Erythroblast (primary cell): ENCODE data around the gene HINFP.
A peak's percentile ranks its signal among the peaks of the same experiment; 100 is the strongest.
"Not testable (repeated sequence)": the region's sequence is repeated elsewhere in the genome, so short reads cannot be mapped to it uniquely, and the experiment has no call there.

ENCODE experiments used
- DNase-seq, 2 experiments: peaks; one replicate each; lab custom pipeline; 2025; lab: John Stamatoyannopoulos, UW
- GATA1 ChIP-seq: IDR thresholded peaks from 2 replicates; pipeline ENCODE4 v1.6.1; 2011; ENCODE audit warnings: low read depth, mild to moderate bottlenecking, control low read depth, low read length, moderate library complexity
- POLR2A ChIP-seq: IDR thresholded peaks from 2 replicates; pipeline ENCODE4 v1.6.1; 2011; ENCODE audit warnings: mild to moderate bottlenecking, low read length

The HINFP gene

DNA sequence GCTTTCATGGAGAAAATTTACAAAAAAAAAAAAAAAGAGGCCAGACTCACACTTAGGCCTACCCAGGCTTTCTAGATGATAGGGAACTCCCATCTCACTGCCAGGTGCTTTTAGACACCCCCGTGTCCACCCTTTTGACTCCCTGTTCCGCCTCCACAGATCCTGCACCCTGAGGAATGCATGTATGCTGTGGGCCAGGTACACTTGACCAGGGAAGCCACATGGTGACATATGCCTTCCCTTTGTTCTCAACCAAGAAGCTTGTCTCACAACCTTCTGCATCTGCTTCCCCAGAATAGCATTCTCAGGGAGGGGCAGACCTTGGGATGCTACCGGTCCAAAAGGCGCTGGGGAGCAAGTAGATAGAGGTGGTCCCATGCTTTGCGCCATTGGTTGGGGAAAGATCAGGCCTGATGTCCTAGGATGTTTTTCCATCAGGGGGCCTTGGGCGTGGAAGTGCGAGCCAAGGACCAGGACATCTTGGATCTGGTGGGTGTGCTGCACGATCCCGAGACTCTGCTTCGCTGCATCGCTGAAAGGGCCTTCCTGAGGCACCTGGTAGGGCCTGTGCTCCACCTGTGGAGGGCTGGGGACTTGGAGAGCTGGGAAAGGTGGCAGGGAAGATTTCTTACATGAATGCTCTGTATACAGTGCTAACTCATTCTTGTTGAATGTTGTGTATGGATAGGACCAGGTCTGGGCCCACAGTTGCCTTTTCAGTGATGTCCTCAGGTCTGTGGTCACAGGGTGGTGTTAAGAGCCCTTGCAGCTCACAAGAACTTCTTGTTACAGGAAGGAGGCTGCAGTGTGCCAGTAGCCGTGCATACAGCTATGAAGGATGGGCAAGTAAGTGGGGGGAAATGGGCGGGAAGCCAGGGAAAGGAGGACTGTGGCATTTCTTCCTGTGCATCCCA, 29.2 kb upstream of the HINFP start:
- TF ChIP-seq GATA1 (no peak), POLR2A (peak; percentile 21)
- peak; percentile 59 to 65 for DNase-seq

DNA sequence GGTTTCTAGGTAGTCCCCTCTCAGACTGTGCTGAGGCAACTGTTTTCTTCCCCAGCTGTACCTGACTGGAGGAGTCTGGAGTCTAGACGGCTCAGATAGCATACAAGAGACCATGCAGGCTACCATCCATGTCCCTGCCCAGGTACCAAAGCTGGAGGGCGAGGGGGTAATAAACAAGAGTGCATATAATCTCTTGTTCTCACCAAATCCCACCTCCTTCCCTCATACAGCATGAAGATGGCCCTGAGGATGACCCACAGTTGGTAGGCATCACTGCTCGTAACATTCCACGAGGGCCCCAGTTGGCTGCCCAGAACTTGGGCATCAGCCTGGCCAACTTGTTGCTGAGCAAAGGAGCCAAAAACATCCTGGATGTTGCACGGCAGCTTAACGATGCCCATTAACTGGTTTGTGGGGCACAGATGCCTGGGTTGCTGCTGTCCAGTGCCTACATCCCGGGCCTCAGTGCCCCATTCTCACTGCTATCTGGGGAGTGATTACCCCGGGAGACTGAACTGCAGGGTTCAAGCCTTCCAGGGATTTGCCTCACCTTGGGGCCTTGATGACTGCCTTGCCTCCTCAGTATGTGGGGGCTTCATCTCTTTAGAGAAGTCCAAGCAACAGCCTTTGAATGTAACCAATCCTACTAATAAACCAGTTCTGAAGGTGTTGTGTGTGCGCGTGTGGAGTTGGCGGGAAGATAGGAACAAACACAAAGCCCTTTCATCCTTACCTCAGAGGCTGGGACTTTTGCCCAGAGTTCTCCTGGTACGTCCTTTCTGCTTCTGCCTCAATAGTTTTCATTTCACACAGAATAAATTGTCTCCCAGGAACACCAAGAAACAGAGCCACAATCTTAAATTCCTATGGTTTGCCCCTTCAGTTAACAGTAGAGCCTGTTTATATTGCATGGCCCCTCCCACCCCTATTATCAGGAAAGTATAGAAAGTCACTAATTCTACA, 28.2 kb upstream of the HINFP start:
- no peak for TF ChIP-seq GATA1
- peak; percentile 21 for TF ChIP-seq POLR2A
- peak; percentile 64 to 73 for DNase-seq

DNA sequence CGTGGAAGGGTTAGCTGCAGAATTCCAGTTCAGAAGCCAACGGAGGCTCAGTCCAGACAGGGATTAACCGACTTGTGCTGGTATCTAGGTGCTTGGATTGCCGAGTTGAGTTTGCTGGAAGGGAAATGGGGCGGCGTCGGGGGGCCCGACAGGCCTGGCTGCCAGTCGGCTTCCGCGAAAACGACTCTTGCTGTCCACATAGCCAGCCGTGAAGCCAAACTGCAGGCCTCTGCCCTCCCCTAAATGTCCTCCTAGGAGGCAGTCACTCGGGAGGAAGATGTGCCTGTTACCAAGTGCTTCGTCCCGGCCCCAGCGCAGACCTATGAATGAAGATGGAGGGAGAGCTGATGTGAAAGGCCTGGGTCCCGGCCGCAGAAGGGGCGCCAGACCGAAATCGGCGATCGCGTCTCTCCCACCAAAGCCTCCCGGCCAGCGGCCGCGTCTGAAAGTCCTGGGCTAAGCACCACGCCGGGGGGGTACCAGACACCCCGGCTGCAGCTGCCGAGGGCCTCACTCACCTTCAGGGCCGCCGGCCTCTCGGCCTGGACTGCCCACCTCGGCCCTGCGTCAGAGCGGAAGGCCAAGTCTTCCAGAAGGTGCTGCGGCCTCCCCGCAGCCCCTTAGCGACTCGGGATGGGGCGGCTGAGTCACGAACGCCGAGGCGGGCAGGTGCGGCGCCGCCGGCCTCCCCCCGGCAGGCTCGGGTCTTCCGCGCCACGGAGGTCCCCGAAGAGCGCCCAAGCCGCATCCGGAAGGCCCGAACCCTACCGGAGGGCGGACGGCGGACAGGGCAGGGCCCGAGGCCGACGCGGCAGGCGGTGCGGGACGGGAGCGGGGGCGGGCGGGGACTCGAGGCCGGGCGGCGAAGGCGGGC, 27.2 kb upstream of the HINFP start:
- no peak for TF ChIP-seq GATA1
- peak; percentile 87 for TF ChIP-seq POLR2A
- peak; percentile 74 to 85 for DNase-seq

DNA sequence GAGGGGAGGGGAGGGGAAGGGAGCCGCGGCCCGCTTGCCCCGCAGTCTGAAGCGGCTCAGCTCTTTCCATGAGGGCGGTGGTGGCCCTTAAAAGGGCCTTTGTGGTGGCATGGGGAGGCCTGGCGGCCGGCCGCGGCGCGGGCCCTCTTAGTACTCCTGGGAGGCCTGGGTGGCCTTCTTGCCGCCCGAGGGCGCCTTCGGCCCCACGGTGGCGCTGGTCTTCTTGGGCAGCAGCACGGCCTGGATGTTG, 26.6 kb upstream of the HINFP start:
- peak in 1 of 2 experiments; percentile 93 for DNase-seq
- TF ChIP-seq GATA1, result no peak
- no peak for TF ChIP-seq POLR2A

DNA sequence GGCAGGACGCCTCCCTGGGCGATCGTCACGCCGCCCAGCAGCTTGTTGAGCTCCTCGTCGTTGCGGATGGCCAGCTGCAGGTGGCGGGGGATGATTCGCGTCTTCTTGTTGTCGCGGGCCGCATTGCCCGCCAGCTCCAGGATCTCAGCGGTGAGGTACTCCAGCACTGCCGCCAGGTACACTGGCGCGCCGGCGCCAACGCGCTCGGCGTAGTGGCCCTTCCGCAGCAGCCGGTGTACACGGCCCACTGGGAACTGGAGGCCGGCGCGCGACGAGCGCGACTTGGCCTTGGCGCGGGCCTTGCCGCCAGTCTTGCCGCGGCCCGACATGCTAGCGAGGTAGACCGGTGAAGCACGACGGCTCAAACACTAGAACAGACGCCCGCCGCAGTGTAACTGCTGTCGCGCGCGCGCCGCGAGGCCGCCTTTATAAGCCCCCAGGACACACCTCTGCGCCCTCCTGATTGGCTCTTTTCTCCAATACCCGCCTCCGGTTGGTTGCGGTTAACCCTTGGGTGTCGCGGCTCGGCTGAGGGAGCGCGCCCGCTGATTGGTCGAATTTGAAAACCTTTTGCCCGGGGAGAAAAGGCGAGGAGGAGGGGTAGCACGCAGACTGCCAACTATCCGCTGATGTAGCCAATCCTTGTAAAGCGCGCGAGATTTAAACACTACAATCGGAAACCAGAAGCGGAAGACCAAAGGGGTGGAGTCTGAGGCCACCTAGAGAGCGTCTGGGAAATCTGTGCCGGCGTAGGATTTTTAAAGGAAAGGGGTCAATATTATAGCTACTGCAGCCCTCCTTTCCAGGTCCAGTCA, 26.1 kb upstream of the HINFP start:
- TF ChIP-seq GATA1, result no peak
- TF ChIP-seq POLR2A, result peak; percentile 100
- DNase-seq, result peak; percentile 99 to 100

DNA sequence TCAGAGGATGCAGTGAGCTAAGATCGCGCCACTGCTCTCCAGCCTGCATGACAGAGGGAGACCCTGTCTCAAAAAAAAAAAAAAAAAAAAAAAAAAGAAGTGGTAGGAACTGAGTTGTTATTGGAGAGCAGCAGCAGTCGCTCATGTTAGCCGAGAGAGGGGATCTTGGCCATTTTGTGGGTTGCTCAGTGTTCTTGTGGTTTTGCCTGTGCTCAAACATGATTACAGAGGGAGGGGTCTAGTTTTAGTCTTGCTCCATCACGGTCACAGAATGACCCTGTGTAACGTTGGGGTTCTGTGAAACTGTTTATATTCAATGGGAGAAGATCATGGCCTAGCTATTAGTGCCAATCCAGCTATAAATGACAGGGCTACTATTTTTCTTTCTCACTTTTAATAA, 21.7 kb upstream of the HINFP start:
- DNase-seq, result no peak

DNA sequence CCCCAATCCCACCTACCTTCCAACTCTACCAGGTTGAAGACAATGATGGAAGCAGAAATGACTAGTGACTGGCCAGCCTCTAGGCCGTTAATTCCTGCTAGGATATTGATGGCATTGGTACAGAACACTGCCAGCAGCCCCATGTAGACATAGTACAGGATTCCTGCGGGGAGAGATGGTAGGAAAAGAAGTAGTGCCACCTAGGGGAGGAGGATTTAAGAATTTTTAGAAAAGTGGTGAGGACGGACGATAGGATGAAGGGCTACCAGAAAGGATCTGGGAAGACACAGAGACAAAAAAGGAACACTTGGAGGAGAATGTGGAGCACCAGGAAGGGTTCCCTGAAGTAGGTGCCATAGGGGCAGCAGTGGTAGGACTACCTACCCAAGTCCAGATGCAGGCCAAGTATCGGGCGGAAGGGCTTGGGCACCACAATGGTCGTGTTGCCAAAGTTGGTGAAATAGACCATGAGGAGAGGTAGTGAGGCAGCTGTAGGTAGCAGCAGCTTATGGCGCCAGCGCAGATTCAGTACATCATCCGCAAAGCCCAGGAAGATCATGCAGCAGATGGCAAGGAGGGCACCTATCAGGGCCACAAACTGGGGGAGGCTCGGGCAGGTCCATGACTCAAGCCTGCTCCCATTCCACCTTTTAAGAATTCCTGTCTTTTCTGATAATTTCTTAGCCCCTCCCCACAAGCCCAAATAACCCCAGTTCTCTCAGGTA, 21.0 kb upstream of the HINFP start:
- TF ChIP-seq GATA1 (no peak), POLR2A (no peak)
- DNase-seq, result peak in 1 of 2 experiments; percentile 57

More for the DNA sequence above, 21.7 kb upstream of the HINFP start:
- TF ChIP-seq POLR2A (no peak), GATA1 (no peak)

DNA sequence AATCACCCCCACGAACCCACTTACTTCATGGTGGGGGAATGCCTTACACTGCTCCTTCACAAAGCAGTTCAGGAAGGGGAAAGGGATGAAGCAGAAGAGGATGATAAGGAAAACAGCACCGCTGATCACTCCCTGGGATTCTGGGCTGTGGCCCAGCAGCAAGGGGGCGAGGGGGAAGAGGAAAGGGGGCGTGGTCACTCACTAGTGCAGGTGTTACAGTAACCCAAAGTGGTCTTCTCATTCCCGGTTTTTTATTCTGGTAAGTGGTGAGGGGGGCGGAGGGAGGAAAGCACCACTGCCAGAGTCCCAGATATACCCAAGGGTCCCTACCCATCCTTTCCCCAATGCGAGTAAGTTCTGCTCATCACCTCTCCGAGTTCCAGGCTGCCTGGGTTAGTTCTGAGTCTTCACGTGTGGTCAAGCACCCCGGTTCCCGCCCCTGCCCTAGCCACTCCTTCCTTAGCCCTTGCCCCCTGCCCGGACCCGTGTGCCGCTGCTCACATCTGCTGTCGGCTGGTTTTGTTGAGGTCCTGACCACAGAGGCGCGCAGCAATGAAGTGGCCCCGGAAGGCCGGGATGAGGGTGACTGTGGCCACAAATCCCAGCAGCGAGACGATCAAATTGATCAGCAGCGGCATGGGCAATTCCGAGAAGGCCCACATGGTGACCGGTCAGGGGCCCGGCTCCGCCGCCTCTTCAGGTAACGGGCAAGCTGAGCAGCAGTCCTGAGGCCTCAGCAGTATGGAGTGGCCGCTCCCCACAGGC, 20.2 kb upstream of the HINFP start:
- DNase-seq, result no peak
- no peak for TF ChIP-seq POLR2A
- TF ChIP-seq GATA1, result no peak

DNA sequence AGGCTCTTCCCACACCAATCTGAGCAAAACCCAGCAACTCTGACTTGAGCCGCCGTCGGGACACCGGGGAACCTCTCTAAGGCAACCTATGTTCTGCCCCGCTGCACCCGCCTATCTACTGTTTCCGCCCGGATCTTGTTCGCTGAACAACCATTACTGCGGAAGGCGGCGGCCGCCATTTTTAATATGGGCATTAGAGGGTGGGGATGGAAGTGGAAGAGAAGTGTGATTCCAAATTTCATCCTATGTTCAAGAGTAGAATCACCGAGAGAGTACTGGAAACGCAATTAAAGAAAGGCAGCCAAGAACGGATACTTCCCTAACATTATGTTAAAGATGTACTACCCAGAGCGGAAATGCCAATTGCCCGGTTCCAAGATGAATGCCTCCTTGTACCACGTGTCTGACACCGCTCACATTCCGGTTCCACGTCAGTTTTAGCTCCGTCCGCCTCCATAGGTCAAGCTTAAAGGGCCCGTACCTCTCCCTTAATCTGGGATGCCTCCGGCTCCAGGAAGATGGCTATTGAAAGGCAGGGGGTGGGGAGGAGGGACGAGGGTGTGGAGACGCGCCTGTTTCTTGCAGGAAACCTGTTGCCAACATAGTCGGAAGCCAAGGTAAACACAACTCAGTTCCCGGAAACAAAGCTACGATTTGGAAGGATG, 19.5 kb upstream of the HINFP start, which contains the start of gene DPAGT1:
TSS of gene DPAGT1 (minus strand) at position 95 of the 665 bp plus-strand sequence. CDS start 198 bp downstream, outside the sequence.
- DNase-seq, result peak; percentile 94 to 95
- TF ChIP-seq GATA1, result no peak
- TF ChIP-seq POLR2A, result peak; percentile 52

DNA sequence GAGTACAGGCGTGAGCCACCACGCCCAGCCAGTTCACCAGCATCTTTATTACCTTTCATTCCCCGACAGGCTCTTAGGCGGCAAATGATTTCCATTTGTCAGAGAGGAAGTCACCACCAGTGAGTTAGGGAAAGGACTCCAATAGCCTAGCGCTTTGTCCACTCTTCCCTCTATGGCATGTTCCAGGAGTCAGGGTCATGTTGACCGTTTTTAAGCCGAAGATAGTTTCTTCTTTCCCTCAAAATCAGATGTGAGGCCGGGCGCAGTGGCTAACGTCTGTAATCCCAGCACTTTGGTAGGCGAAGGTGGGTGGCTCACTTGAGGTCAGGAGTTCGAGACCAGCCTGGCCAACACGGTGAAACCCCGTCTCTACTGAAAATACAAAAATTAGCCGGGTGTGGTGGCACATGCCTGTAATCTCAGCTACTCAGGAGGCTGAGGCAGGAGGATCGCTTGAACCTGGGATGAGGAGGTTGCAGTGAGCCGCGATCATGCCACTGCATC, 18.2 kb upstream of the HINFP start:
- not testable (repeated sequence) for DNase-seq
